ENCODE measurements around the gene GPN2. TPM values are rescaled to one million over a fixed set of nuclear protein-coding genes. Genes with fewer than 3 reads are reported as not detected.

The GPN2 gene
- total RNA-seq, 1 experiment from 2014 or later, result 32.0 TPM

GRCh38 chr1:26900815-26901511 lies 10.9 kb upstream of the GPN2 start:
- Mint-ChIP-seq H3K4me1 (ENCODE audit: low read depth, unreplicated experiment) (no peaks in the 10 kb centered on the region), H3K27ac (ENCODE audit: unreplicated experiment) (peak overlapping the region; percentile 98), H3K36me3 (ENCODE audit: insufficient read depth, unreplicated experiment) (peaks cover 23% of the 10 kb centered on the region), H3K4me3 (ENCODE audit: unreplicated experiment) (peak overlapping the region; percentile 92), H3K27me3 (ENCODE audit: insufficient read depth, unreplicated experiment) (no peaks in the 10 kb centered on the region), H3K9me3 (ENCODE audit: unreplicated experiment) (no peaks in the 10 kb centered on the region)
- no peak for DNase-seq
- Histone ChIP-seq H3K4me3 (ENCODE audit: low read depth, low read length) (peak overlapping the region; percentile 95), H3K4me1 (0 out of 2 replicates have a peak, but pooled peaks cover 5% of the 10 kb centered on the region), H3K36me3 (ENCODE audit: control insufficient read depth, insufficient read depth, low read length) (no peaks in the 10 kb centered on the region), H3K9me3 (no peaks in the 10 kb centered on the region), H3K27me3 (replicated peaks; ENCODE audit: control insufficient read depth, insufficient read depth, low read length) (no peaks in the 10 kb centered on the region)
- CTCF ChIA-PET, result interaction anchor here (1.4 to 1.8 kb wide), 3 partner anchors 11 to 14 kb away, joined by 3 to 9 read pairs (median 5); partner anchors contain the start of genes GPN2 and NR0B2
- TF ChIP-seq CTCF (IDR thresholded peaks at IDR 0.05; ENCODE audit: insufficient read depth in 1 of 2, low read depth in 1 of 2, low read length in 1 of 2, severe bottlenecking in 1 of 2, unreplicated experiment in 1 of 2), result no peak
- POLR2A ChIA-PET, result interaction anchor here (0.6 to 2.3 kb wide), 9 partner anchors 10 to 254 kb away, joined by 3 to 23 read pairs (median 4); partner anchors contain the start of genes GPN2, NR0B2, NUDC and SLC9A1
- intact Hi-C loops (cut with micrococcal nuclease; ENCODE audit: unreplicated experiment), result loop anchor here (1.0 kb wide), 1 partner anchor 13 kb away; no protein-coding TSS in a partner anchor
- BruUV-seq (replicated peaks), result TSS peak; percentile 92

DNA sequence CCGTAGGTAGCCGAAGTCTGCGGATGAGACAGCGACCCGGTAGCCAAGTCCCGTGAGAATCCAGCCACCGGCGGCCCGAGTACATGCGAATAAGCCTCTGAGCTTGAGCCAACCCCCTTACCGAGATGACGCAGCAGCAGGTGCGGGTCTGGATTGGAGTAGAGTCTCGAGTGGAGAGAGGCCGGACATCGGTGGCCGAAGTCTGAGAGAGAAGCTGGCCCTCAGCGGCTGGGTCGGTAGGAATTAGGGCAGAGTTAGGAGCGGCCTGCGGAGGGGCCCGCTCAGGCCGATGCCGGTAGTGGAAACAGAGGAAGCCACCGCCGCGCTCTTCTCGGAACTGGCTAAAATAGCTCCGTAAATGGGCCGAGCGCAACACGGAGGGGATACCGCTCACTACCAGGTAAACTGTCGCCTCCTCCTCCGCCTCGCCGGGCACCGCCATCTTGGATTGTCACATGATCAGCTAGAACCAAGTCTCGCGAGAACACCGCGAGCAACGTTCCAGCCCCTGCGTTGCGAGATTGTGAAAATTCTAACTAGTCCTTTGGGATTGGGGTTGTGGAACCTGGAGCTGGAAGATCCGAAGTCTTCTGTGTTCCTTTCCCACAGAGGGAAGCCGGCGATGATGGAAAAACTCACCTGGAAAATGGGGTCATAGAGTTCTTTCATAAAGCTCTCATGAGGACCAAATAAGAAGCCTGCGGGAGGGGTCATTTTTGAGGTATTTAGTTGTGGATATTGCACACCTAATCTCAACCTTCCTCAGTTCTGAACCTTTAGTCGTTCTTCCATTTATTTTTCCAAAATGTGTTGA lies 10.1 kb upstream of the GPN2 start, which contains the start of gene GPATCH3:
TSS of gene GPATCH3 (minus strand) at position 467 of the 814 bp plus-strand sequence. CDS start at position 442, 25 bp downstream.
- peak; percentile 89 to 92 for DNase-seq
- Histone ChIP-seq H3K27me3 (replicated peaks; ENCODE audit: control insufficient read depth, insufficient read depth, low read length) (no peaks in the 10 kb centered on the region), H3K9me3 (no peaks in the 10 kb centered on the region), H3K4me3 (ENCODE audit: low read depth, low read length) (peak within 1 kb of the TSS; percentile 95), H3K4me1 (0 out of 2 replicates have a peak, but pooled peaks cover 5% of the 10 kb centered on the region), H3K36me3 (ENCODE audit: control insufficient read depth, insufficient read depth, low read length) (no peaks in the 10 kb centered on the region)
- ChIA-PET POLR2A (interaction anchor here (0.6 to 2.3 kb wide), 10 partner anchors 10 to 254 kb away, joined by 3 to 23 read pairs (median 4); partner anchors contain the start of genes GPN2, NR0B2, NUDC and SLC9A1), CTCF (interaction anchor here (1.4 to 1.8 kb wide), 3 partner anchors 10 to 14 kb away, joined by 3 to 9 read pairs (median 5); partner anchors contain the start of genes GPN2 and NR0B2)
- Mint-ChIP-seq H3K36me3 (ENCODE audit: insufficient read depth, unreplicated experiment) (peaks cover 23% of the 10 kb centered on the region), H3K4me3 (ENCODE audit: unreplicated experiment) (peak within 1 kb of the TSS; percentile 92), H3K27ac (ENCODE audit: unreplicated experiment) (peak within 1 kb of the TSS; percentile 98), H3K9me3 (ENCODE audit: unreplicated experiment) (no peaks in the 10 kb centered on the region), H3K27me3 (ENCODE audit: insufficient read depth, unreplicated experiment) (no peaks in the 10 kb centered on the region), H3K4me1 (ENCODE audit: low read depth, unreplicated experiment) (no peaks in the 10 kb centered on the region)
- intact Hi-C loops (cut with micrococcal nuclease; ENCODE audit: unreplicated experiment), result loop anchor here (1.0 kb wide), 1 partner anchor 14 kb away; no protein-coding TSS in a partner anchor
- BruUV-seq (replicated peaks), result no TSS peak
- TF ChIP-seq CTCF (IDR thresholded peaks at IDR 0.05; ENCODE audit: insufficient read depth in 1 of 2, low read depth in 1 of 2, low read length in 1 of 2, severe bottlenecking in 1 of 2, unreplicated experiment in 1 of 2), result no peak

DNA sequence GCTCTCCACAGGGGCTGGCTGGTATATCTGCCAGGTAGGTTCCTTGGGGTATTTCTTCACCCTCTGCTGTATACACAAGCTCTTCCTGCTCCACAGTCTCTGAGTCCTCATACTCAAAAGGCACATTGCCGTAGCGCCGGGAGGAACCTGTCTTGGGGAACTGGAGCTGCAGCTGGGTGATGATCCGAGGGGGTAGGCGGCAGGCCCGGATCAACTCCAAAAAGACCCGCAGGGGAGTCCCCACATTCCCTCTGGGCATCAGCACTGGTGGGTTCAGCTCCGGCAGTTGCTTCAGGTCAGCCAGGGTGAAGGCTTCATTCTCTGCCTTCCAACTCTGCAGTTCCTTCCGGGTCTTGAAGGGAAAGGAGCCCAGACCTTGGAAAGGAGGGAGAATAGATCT lies 7.3 kb upstream of the GPN2 start:
- H3K4me1 Mint-ChIP-seq (ENCODE audit: low read depth, unreplicated experiment), result no peaks in the 10 kb centered on the region
- Histone ChIP-seq H3K27me3 (replicated peaks; ENCODE audit: control insufficient read depth, insufficient read depth, low read length) (no peaks in the 10 kb centered on the region), H3K4me1 (0 out of 2 replicates have a peak, but pooled peaks cover 5% of the 10 kb centered on the region), H3K9me3 (no peaks in the 10 kb centered on the region), H3K4me3 (ENCODE audit: low read depth, low read length) (no peak overlapping the region), H3K36me3 (ENCODE audit: control insufficient read depth, insufficient read depth, low read length) (no peaks in the 10 kb centered on the region)
- DNase-seq, result no peak
- BruUV-seq (replicated peaks), result no TSS peak
- H3K9me3 Mint-ChIP-seq (ENCODE audit: unreplicated experiment), result no peaks in the 10 kb centered on the region
- POLR2A ChIA-PET, result no interaction called here
- H3K27ac Mint-ChIP-seq (ENCODE audit: unreplicated experiment), result no peak overlapping the region
- H3K27me3 Mint-ChIP-seq (ENCODE audit: insufficient read depth, unreplicated experiment), result no peaks in the 10 kb centered on the region
- CTCF ChIA-PET, result no interaction called here
- intact Hi-C loops (cut with micrococcal nuclease; ENCODE audit: unreplicated experiment), result no loop called here
- H3K36me3 Mint-ChIP-seq (ENCODE audit: insufficient read depth, unreplicated experiment), result peaks cover 42% of the 10 kb centered on the region
- TF ChIP-seq CTCF (IDR thresholded peaks at IDR 0.05; ENCODE audit: insufficient read depth in 1 of 2, low read depth in 1 of 2, low read length in 1 of 2, severe bottlenecking in 1 of 2, unreplicated experiment in 1 of 2), result no peak
- no peak overlapping the region for H3K4me3 Mint-ChIP-seq (ENCODE audit: unreplicated experiment)
